GM12872 (cell line): ENCODE data around the gene ASB16.

Source experiments
- TF ChIP-seq, protein P1 (sequence below): IDR thresholded peaks from 3 replicates; pipeline ENCODE4 v1.5.1; 2011; ENCODE audit warnings: low read depth, mild to moderate bottlenecking, low read length, moderate library complexity; ENCODE audit not compliant: insufficient read depth

The ASB16 gene

GRCh38 chr17:44159519-44160210, 10.8 kb upstream of the ASB16 start:
- TF ChIP-seq, protein P1, sequence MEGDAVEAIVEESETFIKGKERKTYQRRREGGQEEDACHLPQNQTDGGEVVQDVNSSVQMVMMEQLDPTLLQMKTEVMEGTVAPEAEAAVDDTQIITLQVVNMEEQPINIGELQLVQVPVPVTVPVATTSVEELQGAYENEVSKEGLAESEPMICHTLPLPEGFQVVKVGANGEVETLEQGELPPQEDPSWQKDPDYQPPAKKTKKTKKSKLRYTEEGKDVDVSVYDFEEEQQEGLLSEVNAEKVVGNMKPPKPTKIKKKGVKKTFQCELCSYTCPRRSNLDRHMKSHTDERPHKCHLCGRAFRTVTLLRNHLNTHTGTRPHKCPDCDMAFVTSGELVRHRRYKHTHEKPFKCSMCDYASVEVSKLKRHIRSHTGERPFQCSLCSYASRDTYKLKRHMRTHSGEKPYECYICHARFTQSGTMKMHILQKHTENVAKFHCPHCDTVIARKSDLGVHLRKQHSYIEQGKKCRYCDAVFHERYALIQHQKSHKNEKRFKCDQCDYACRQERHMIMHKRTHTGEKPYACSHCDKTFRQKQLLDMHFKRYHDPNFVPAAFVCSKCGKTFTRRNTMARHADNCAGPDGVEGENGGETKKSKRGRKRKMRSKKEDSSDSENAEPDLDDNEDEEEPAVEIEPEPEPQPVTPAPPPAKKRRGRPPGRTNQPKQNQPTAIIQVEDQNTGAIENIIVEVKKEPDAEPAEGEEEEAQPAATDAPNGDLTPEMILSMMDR = no peak

DNA sequence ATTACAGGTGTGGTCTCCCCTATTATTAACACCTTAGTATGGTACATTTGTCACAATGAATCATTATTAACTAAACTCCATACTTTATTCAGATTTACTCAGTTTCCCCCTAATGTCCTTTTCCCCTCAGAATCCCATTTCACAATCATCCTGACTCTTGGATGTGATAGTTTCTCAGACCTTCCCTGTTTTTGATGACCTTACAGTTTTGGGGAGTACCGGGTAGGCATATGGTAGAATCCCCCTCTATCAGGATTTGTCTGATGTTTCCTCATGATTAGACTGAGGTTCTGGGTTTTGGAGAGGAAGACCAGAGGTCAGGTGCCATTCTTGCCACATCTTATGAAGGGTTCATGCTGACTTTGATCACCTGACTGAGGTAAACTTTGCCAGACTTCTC, 6.0 kb upstream of the ASB16 start:
- TF ChIP-seq, protein P1 = no peak

GRCh38 chr17:44167181-44167861, 3.2 kb upstream of the ASB16 start:
- TF ChIP-seq, protein P1 = no peak

DNA sequence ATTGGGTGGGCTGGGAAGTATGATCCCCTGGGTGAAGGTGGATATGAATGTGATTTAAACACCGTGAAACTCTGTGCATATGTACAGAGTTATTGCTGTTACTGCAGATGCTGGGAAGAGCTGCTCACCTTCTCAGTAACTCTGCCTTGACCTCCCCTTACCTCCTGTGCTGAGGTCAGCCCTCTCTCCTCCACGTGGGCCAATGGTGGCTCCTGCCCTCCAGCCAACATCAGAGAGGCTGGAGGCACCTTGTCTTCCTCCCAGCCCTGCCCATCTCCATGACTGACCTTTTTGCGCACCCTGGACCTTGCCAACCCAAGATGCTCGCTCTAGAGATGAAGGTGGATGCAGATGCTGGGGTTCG, 387 bp upstream of the ASB16 start:
- TF ChIP-seq, protein P1 = no peak

DNA sequence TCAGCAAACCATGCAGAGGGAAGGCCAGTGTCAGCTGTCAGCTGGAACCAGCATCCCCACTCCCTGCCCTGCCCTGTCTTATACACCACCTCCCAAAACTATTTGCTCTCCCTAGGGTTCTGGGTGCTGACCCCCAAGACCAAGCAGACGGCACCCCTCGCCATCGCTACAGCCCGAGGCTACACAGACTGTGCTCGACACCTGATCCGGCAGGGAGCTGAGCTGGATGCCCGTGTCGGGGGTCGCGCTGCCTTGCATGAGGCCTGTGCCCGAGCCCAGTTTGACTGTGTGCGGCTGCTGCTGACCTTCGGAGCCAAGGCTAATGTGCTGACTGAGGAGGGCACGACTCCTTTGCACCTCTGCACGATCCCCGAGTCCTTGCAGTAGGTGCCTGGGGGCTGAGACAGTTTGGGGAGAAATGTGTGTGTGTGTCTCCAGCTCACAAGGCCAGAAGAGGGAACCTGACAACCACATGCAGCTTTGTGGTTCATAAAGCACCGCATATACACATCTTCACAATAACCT, 1.5 kb downstream of the ASB16 start:
- TF ChIP-seq, protein P1 = no peak

DNA sequence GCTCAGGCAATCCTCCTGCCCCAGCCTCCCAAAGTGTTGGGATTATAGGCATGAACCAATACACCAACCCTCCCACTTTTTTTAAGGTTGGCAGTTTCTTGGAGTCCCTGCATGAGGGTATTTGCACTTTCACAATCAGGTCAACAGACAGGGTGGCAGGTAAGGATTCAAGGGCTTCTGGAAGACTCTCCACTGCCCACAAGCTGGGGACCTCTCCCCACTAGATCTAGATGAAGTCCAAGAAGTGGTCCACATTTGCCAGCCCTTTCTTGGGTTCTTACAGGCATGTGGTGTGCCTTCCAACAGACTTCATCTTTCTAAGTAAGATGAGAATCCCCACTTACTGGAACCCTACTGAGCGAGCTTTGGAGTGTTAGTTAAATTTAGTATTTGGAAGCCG, 3.9 kb downstream of the ASB16 start:
- TF ChIP-seq, protein P1 = no peak

DNA sequence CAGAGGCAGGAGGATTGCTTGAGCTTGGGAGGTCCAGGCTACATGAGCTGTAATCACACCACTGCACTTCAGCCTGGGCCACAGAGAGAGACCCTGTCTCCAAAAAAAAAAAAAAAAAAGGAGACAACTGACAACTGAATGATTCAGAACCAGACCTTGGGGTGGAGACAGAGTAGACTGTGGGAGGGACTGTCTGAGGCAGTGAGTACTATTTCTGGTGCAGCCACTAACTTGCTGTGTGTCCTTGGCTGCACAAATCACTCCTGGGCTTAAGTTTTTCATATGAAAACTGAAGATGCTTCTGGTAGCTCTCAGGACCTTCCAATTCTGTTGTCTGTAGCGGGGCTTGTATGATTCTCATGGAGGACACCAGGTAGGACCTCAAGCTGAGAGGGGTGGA, 5.8 kb downstream of the ASB16 start:
- TF ChIP-seq, protein P1 = no peak
